Stimulated activated CD8-positive, alpha-beta memory T cell treated with anti-CD3 and anti-CD28 coated beads, Interleukin-7, amount 100 ng/mL, for 4 hours (primary cell): ENCODE measurements around the gene GUCY2C.
"Not testable (repeated sequence)": the region's sequence is repeated elsewhere in the genome, so short reads cannot be mapped to it uniquely, and the experiment has no call there.

Source experiments
- DNase-seq, 2 donors: peaks; one replicate each; pipeline ENCODE4 v3.0.0-alpha.2; 2020; ENCODE audit warnings: low read depth in 2 of 2

Gene GUCY2C

GRCh38 chr12:14696265-14696741 lies at the start of gene GUCY2C:
TSS of gene GUCY2C (minus strand) at chr12:14696599. CDS start at chr12:14696448, 151 bp downstream.
- DNase-seq: no peak

- no peak for DNase-seq
Measured at GRCh38 chr12:14743061-14743460, 46.7 kb upstream of the GUCY2C start.

- DNase-seq: no peak
Measured at GRCh38 chr12:14741942-14742341, 45.5 kb upstream of the GUCY2C start.

- no peak for DNase-seq
Measured at GRCh38 chr12:14741153-14741552, 44.8 kb upstream of the GUCY2C start.

GRCh38 chr12:14736441-14736840 lies 40.0 kb upstream of the GUCY2C start:
- not testable (repeated sequence) for DNase-seq

- DNase-seq: no peak
Measured at GRCh38 chr12:14731821-14732220, 35.4 kb upstream of the GUCY2C start.

- DNase-seq: no peak
Measured at GRCh38 chr12:14729586-14729985, 33.2 kb upstream of the GUCY2C start.

GRCh38 chr12:14723763-14724162 lies 27.4 kb upstream of the GUCY2C start:
- peak; percentile 19 to 39 for DNase-seq

- peak in 1 of 2 donors; percentile 6 for DNase-seq
Measured at GRCh38 chr12:14716848-14717444, 20.5 kb upstream of the GUCY2C start.

GRCh38 chr12:14714437-14714836 lies 18.0 kb upstream of the GUCY2C start:
- no peak for DNase-seq

- DNase-seq: no peak
Measured at GRCh38 chr12:14710632-14711320, 14.4 kb upstream of the GUCY2C start.

GRCh38 chr12:14701809-14702568 lies 5.6 kb upstream of the GUCY2C start:
- DNase-seq: no peak

GRCh38 chr12:14700935-14701334 lies 4.5 kb upstream of the GUCY2C start:
- no peak for DNase-seq

- DNase-seq: no peak
Measured at GRCh38 chr12:14699923-14700322, 3.5 kb upstream of the GUCY2C start.

- DNase-seq: no peak
Measured at GRCh38 chr12:14698555-14698954, 2.2 kb upstream of the GUCY2C start.

- no peak for DNase-seq
Measured at GRCh38 chr12:14695715-14696141, 671 bp downstream of the GUCY2C start.

GRCh38 chr12:14694970-14695369 lies 1.4 kb downstream of the GUCY2C start:
- DNase-seq: no peak

- no peak for DNase-seq
Measured at GRCh38 chr12:14694145-14694714, 2.2 kb downstream of the GUCY2C start.

GRCh38 chr12:14693116-14693515 lies 3.3 kb downstream of the GUCY2C start:
- DNase-seq: no peak

- no peak for DNase-seq
Measured at GRCh38 chr12:14691560-14691959, 4.8 kb downstream of the GUCY2C start.

- DNase-seq: no peak
Measured at GRCh38 chr12:14689996-14690395, 6.4 kb downstream of the GUCY2C start.

GRCh38 chr12:14689144-14689543 lies 7.3 kb downstream of the GUCY2C start:
- no peak for DNase-seq
